NCI-H460 (cell line): Measurements from ENCODE around the gene PSMB9. TPM values are rescaled to one million over a fixed set of nuclear protein-coding genes. Genes with fewer than 3 reads are reported as not detected.
"Not testable (repeated sequence)": the region's sequence is repeated elsewhere in the genome, so short reads cannot be mapped to it uniquely, and the experiment has no call there.

Experiments
- DNase-seq: peaks from one replicate; pipeline ENCODE4 v3.0.0-alpha.2; 2016; ENCODE audit warnings: low read depth; ENCODE audit errors: extremely low read depth
- total RNA-seq: library from RNA; depleted of rRNA; stranded (reverse); fragments of >200 nt; shearing (Covaris generic); gene quantifications from 2 replicates; pipeline ENCODE4 v1.2.3, GENCODE V29; 2014

The PSMB9 gene
- total RNA-seq, 1 experiment from 2014 or later: 20.3 TPM

DNA sequence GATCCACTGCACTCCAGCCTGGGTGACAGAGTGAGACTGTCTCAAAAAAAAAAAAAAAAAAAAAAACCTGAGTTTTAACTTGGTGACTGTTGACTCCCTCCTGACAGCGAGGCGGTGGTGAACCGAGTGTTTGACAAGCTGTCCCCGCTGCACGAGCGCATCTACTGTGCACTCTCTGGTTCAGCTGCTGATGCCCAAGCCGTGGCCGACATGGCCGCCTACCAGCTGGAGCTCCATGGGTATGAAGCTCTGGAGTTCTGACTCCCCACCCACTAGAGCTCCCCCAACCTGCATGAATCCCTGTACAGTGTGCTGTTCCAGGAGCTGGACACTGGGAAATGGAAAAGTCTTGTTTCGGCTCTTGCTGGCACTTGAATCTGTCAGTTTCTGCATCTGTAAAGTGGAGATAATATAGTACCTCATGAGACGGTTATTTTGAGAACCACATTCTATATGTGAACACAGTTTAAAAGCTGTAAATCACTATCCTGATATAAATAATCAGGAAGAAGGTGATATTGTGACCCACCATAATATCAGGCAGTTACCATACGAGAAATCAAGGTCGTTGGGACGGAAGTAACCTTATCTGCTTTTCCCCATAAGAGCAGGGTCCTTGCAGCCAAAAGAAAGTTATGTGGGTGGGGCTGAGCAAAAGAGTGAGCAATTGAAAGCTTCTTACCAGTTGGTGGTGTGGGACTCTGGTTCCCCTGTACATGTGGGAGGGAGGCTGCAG lies 3.3 kb downstream of the PSMB9 start:
- no peak for DNase-seq

DNA sequence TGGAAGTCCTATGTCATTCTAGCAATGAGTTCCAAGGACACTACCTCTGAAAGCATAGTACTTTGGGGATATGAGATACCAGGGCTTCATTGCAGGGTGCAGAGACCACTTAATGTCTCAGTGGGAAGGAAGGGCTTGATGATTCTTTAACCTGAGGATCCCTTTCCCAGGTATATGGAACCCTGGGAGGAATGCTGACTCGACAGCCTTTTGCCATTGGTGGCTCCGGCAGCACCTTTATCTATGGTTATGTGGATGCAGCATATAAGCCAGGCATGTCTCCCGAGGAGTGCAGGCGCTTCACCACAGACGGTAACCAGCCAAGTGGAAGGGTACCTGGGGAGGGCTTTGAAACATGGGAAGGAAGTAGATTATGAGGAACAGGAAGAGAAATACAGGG lies 4.2 kb downstream of the PSMB9 start:
- DNase-seq: no peak

DNA sequence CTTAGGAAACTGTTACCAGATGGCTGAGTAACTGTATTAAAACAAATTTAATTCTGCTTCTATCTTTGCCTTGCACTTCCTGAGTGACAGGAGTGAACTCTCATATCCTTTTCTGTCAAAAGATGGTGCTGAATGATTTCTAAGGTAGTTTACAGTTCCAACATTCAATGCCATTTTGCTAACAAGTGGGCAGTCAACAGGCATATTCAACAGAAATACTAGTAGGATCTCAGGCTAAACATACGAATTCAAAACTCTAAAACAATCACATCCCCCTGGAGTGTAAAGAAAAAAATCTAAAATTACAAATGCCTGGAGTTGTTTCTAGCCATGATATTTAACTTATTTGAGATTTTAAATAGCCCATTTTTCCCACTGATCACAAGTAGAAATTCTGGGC lies 6.7 kb downstream of the PSMB9 start:
- no peak for DNase-seq

DNA sequence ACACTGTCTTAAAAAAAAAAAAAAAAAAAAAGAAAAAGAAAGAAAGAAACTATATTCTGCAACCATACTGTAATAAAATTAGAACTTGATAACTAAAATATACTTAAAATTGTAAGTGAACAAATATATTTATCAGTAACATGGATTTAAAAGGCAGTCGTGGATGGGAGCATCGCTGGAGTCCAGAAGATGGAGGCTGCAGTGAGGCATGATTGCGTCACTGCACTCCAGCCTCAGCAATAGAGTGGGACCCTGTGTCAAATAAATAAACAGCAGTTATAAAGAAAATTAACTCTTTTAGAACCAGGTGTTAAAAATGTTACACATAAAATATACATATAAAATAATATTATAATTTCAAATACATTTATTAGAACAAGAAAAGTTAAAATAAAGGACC lies 8.7 kb downstream of the PSMB9 start:
- DNase-seq: no peak

DNA sequence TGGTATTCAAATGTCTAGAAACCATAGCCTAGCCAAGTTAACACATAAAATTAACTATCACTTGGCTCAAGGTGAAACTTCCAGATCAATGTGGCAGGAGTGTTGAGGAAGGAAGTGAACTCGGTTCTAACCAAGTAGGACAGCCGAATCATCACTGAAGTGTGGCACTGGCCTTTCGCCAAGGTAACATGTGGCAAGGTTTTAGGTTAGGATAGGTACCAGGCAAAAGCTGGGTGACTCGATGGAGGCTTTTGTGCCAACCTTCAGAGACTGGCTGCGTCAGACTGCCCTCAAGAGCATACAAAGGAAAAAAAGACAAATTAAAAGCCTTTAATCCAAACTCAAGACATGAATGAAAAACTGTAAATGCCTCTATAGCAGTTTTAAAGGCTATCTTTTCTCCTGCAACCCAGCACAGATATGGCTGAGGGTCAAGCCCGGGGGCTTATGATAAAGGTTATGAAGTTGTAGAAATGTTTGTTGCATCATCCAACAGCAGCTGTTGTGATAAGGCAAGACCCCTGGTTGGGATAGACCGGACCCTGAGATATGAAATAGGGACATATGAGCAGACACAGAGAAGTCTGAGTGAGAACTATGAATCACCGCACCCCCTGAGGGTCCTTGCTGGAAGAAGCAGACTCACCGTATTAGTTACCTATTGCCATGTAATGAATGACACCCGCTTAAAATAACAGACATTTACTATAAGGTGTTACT lies 11.9 kb downstream of the PSMB9 start:
- DNase-seq: no peak

DNA sequence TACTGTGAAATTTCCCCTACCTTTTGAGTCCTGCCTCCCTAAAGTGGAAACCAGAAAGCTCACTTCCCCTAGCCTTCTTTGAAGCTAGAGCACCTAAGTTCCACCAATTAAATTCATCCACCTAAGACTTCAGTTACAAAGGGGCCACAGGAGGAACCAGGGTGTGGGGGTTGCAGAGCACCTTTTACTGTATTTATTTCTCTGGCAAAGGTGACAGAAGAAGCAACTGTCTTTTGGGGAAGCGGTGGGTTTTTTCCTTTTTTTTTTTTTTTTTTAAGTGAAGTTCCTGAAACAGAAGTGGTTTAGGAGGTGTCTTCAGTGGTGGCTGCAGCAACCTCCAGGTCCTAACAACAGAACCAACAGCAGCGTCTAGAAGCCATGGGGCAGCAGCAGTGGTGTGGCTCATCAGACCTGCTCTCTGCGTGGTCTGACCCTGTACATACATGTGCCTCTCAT lies 13.1 kb downstream of the PSMB9 start:
- no peak for DNase-seq

DNA sequence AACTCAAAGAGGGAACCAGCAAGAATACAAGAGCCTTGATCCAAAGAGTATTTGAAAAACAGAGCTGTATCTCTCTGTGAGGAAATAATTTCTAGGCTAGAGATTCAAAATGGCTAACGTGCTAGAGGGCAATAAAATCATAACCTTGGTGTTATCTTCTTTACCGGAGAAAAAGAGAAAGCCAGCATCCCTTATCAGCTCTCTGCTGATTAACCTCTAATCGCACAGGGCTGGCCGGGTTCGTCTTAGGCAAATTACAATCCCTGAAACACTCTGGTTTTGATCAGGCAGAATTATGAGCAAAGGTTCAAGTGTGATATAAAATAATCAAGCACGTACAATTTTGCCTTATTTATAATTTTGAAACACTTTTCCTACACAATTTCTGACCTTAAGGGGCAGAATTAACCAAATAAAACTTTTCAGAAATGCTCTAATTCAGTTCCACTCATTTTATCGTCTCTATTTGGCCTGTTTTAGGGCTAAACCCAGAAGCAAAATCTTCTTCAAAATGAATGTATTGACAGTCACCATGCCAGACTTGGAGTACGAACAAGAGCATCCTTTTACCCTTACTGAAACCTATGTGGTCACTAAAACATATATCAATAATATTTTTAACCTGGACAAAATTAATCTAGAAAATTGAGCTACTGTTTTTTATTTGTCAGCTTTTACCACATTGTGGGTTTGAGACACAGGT lies 13.7 kb downstream of the PSMB9 start:
- no peak for DNase-seq

DNA sequence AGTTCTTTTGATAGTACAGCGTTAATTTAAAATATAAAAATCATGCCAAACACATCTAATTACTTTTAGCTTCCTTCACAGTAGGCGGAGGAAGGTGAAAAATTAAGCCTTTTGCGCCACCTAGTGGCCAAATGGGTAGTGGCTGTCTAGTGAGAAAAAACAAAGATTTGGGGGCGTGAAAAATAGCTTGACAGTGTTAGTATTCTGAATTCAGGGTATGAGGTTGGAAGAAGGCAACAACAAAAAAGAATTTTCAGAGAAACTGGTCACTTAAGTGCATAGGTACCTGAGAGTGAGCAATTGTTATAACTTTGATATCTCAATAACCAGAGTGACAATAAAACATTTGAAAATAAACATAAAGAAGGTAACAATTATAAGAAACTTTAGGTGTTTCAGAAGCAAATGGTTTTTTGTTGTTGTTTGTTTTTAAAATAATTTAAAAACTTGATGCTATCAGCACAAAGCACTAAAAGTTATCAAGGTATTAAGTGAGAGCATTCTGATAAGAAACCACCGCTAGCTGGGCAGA lies 14.3 kb downstream of the PSMB9 start:
- peak; percentile 60 for DNase-seq

DNA sequence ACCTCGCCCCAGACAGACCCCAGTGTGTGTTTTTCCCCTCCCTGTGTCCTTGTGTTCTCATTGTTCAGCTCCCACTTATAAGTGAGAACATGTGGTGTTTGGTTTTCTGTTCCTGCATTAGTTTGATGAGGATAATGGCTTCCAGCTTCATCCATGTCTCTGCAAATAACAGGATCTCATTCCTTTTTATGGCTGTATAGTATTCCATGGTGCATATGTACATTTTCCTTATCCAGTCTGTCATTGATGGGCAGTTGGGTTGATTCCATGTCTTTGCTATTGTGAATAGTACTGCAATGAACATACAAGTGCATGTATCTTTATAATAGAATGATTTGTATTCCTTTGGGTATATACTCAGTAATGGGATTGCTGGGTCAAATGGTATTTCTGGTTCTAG lies 20.0 kb downstream of the PSMB9 start:
- not testable (repeated sequence) for DNase-seq

DNA sequence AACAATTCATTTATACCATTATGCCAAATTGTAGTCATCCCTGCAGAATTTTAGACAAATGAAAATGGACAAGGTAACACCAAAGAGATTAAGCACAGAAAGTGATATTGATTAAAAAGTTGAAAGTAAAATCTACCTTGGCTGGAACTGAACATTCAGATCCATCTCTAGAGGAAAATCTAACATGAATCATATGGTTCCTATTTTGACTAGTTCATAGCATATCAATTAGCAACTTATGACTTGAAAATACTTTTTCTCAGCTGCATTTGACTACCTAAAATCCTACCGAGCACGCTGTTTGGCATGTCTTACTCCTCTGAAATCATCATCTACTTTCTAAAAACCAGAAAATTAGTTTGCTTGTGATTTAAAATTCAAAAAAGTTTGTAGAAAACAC lies 22.6 kb downstream of the PSMB9 start:
- no peak for DNase-seq

DNA sequence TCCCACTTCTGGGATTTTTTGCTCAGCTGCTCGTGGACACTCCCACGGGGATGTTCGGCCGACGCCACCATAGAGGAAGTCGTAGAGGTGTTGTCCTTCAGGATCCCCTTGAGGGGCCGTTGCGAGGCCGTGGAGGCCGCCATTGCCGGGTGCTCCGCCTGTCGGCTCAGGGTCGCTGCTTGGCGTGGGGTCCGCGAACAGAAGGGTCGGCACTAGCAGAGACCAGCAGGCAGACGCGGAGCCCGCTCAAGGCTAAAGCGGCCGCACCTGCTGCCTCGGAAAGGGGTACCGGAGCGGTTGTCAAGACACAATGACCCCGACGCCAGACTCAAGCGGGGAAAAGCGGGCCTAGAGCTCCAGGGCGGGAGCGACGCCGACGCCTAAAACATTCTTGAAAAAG lies 25.7 kb downstream of the PSMB9 start:
- no peak for DNase-seq

DNA sequence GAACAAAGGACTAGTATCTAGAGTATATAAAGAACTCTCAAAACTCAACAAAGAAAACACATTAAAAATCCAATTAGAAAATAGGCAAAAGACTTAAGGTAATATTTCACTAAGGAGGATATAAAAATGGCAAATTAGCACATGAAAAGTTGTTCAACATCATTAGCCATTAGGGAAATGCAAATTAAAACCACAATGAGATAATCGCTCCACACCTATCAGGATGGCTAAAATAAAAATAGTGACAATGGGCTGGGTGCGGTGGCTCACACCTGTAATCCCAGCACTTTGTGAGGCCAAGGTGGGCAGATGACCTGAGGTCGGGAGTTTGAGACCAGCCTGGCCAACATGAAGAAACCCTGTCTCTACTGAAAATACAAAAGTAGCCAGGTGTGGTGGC lies 27.0 kb downstream of the PSMB9 start:
- DNase-seq: not testable (repeated sequence)

DNA sequence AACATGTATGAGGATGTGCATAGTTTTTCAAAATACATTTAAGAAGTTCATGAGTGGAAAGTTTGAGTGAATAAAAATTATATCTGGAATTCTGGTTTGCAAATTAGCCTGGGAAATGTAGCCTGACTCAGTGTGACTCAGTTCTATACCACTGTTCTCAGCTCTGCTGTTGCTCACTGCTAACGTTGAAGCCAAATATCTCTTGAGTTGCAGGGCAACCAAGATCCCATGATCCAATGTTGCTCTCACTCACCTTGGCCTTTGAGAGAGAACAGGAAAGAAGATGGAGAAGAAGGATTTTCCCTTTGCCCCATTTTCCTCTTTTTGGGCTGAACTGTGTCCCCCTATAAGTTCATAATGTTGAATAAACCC lies 28.9 kb downstream of the PSMB9 start:
- no peak for DNase-seq

DNA sequence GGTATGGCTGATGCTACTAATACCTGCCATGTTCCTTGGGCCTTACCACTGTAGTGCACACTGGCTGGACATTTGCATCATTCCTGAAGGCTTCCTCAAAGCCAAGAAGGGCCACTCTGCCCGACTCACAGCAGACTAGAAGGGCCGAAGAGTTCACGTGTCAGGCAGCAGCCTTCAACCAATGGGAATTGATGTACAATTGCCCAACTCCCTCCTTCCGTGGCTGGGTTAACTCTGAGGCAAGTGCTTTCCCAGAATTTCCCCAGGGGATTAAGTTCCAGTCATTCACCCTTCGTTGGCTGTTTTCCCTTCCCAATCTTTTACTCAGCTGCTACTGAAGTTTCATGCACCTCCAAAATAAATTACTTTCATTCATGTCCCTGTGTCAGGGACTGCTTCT lies 29.8 kb downstream of the PSMB9 start:
- no peak for DNase-seq

DNA sequence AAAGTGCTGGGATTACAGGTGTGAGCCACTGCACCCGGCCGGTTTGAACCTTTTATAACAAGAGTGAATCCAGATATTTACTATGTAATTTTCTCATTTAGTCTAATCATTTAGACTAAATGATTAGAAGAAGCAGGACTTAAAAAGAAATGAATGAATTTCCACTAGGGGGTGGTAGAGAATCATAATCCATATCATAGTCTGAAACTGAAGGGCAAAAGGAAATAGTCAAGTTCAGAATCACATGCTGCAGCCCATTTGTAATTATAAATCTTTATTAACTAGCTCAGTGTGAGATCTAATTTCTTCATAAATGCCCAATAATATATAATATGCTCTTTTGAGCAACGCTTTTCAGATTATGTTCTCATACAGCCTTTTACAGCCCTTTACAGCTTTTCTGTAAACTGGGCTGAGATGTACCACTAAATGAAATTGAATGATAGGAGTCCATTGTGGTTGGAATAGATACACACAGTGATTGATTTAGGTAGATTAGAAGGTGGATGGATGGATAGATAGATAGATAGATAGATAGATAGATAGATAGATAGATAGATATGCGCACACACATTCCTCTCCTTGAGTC lies 31.8 kb downstream of the PSMB9 start:
- DNase-seq: peak; percentile 58

DNA sequence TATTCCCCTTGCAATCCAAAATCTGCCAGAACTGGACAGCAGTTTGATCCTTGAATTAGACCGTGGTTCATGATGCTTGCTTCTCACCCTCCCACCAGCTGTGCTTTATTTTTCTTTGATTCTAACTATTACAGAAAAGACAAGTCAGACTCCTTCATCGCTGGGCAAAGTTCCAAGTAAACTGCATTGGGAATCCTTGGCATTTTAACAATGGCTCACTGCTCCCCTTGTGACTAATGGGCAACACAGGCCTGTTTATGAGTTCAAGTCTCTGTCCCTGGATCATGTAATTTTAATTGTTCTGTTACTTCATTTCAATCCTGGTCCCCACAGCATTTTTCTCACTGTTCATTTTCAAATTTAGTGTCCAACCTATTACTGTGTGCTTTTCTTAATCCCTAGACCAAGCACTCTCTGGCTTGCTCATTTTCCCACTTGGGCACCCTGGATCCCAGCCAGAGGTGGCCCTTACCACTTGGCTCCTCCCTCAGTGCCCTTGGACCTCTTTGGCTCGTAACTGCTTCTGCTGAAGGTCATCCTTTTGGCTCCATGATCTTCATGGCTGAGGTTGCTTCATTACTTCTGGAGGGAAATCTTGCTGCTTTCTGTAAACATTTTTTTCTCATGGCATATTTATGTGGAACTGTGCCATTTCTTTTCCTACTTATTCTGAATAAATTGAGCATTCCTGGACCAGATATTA lies 32.8 kb downstream of the PSMB9 start:
- DNase-seq: no peak

DNA sequence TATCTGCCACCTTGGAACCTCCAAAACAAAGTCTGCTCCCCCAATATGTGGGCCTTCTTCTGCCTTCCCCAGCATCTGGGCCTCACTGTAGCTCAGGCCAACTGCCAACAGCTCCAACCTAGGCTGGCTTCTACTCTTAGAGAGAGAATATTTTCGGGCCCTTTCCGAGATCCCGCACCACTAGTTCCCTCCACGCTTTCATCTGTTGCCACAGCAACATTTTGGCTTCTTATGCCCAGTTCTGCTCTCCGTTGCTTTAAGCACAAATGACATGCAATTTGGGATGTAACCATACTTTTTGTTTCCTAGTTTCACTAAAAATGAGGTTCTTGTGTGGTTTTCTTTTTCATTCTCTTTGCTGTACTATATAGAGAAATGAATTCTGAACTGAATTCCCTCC lies 33.6 kb downstream of the PSMB9 start:
- DNase-seq: no peak

DNA sequence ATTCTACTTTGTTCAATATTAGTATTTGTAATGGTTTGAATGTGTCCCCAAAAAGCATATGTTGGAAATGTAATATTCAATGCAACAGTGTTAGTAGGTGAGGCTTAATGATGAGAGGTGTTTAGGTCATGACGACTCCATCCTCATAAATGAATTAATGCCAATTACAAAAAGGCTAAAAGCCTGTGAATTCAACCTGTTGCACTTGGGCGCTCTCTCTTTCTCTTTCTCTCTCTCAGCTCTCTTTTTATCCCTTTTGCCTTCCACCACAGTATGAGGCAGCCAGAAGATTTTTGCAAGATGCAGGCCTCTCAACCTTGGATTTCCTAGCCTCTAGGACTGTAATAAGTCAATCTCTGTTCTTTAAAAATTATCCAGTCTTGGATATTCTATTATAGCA lies 34.6 kb downstream of the PSMB9 start:
- DNase-seq: no peak

DNA sequence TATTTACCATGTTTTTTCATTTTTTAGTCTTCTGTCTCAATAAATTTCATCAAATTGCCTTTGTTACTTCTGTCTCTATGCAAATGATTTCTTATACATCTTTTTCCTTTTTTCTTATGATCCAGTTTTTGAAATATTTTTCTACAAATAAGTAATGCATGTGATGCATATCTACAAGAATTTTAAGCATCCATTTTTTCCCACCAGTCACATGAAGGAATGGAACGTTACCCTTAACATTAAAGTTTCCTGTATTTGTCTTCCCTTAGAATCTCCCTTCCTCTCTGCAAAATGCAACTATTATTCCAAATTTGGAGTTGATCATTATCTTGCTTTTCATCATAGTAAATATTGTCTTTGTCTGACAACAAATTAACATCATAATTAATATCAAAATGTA lies 35.5 kb downstream of the PSMB9 start:
- no peak for DNase-seq

DNA sequence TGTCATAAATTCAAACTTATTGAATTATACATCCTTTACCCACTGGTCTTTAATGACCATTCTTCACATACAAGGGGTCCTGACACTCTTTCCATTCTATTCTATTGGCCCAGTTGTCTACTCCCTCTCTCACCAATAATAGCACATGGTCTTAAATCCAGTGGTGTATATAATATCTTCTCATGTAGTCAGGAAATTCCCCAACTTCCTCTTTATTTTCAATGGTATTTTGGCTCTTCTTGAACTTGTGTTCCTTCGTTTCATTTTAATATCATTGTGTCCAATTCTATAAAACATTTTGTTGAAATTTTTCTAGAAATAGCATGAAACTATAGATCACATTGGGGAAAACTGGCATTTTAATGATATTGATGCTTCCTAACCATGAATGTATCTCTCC lies 36.8 kb downstream of the PSMB9 start:
- DNase-seq: no peak
